ENCODE measurements around the gene OR51B4. TPM values are rescaled to one million over a fixed set of nuclear protein-coding genes. Genes with fewer than 3 reads are reported as not detected.

Gene OR51B4
- total RNA-seq, 2 donors from 2014 or later = not detected

- no peak for TF ChIP-seq CTCF (IDR thresholded peaks at IDR 0.05)
- no peak for DNase-seq
Measured at GRCh38 chr11:5290106-5290505, 11.6 kb downstream of the OR51B4 start.

GRCh38 chr11:5289696-5290095, 12.1 kb downstream of the OR51B4 start:
- TF ChIP-seq CTCF (IDR thresholded peaks at IDR 0.05) = no peak
- H3K4me3 ChIP-seq = no peak overlapping the region
- intact Hi-C loops (cut with DNase I) = no loop called here
- H3K27ac ChIP-seq = no peak overlapping the region
- H3K36me3 ChIP-seq = no peaks in the 10 kb centered on the region
- H3K9me3 ChIP-seq = no peaks in the 10 kb centered on the region
- no peaks in the 10 kb centered on the region for H3K4me1 ChIP-seq
- no peak overlapping the region for H3K9ac ChIP-seq (ENCODE audit: low read depth in 2 of 2, low read length in 2 of 2)
- no peaks in the 10 kb centered on the region for H3K27me3 ChIP-seq
- DNase-seq = no peak

More at GRCh38 chr11:5290106-5290505, 11.6 kb downstream of the OR51B4 start:
- no peak overlapping the region for H3K27ac ChIP-seq
- no peak overlapping the region for H3K4me3 ChIP-seq
- H3K27me3 ChIP-seq = no peaks in the 10 kb centered on the region
- H3K9ac ChIP-seq (ENCODE audit: low read depth in 2 of 2, low read length in 2 of 2) = no peak overlapping the region
- H3K9me3 ChIP-seq = no peaks in the 10 kb centered on the region
- H3K36me3 ChIP-seq = no peaks in the 10 kb centered on the region
- intact Hi-C loops (cut with DNase I) = no loop called here
- no peaks in the 10 kb centered on the region for H3K4me1 ChIP-seq

- Histone ChIP-seq H3K4me1 (no peaks in the 10 kb centered on the region), H3K36me3 (no peaks in the 10 kb centered on the region), H3K4me3 (no peak overlapping the region), H3K9me3 (no peaks in the 10 kb centered on the region), H3K9ac (ENCODE audit: low read depth in 2 of 2, low read length in 2 of 2) (no peak overlapping the region), H3K27ac (no peak overlapping the region), H3K27me3 (no peaks in the 10 kb centered on the region)
- DNase-seq = no peak
- intact Hi-C loops (cut with DNase I) = no loop called here
- no peak for TF ChIP-seq CTCF (IDR thresholded peaks at IDR 0.05)
Measured at GRCh38 chr11:5288906-5289550, 12.7 kb downstream of the OR51B4 start.

GRCh38 chr11:5288108-5288905, 13.4 kb downstream of the OR51B4 start:
- Histone ChIP-seq H3K27me3 (no peaks in the 10 kb centered on the region), H3K4me1 (no peaks in the 10 kb centered on the region), H3K36me3 (no peaks in the 10 kb centered on the region), H3K27ac (no peak overlapping the region), H3K9ac (ENCODE audit: low read depth in 2 of 2, low read length in 2 of 2) (no peak overlapping the region), H3K9me3 (no peaks in the 10 kb centered on the region), H3K4me3 (no peak overlapping the region)
- TF ChIP-seq CTCF (IDR thresholded peaks at IDR 0.05) = no peak
- DNase-seq = no peak
- intact Hi-C loops (cut with DNase I) = no loop called here

GRCh38 chr11:5286901-5287300, 14.8 kb downstream of the OR51B4 start:
- H3K9ac ChIP-seq (ENCODE audit: low read depth in 2 of 2, low read length in 2 of 2) = no peak overlapping the region
- no peaks in the 10 kb centered on the region for H3K27me3 ChIP-seq
- no peak overlapping the region for H3K27ac ChIP-seq
- H3K4me3 ChIP-seq = no peak overlapping the region
- no peaks in the 10 kb centered on the region for H3K36me3 ChIP-seq
- no peak for DNase-seq
- intact Hi-C loops (cut with DNase I) = no loop called here
- H3K4me1 ChIP-seq = no peaks in the 10 kb centered on the region
- no peaks in the 10 kb centered on the region for H3K9me3 ChIP-seq
- no peak for TF ChIP-seq CTCF (IDR thresholded peaks at IDR 0.05)

Data from colonic mucosa (tissue), 4 donors.